Measurements from ENCODE around the gene CECR2. TPM values are rescaled to one million over a fixed set of nuclear protein-coding genes. Genes with fewer than 3 reads are reported as not detected.

The CECR2 gene
- total RNA-seq, 6 experiments from 2014 or later: not detected

- Mint-ChIP-seq H3K27ac (no peak overlapping the region), H3K4me1 (ENCODE audit: low read depth) (no peaks in the 10 kb centered on the region), H3K9me3 (no peaks in the 10 kb centered on the region), H3K36me3 (ENCODE audit: low read depth) (no peaks in the 10 kb centered on the region), H3K27me3 (ENCODE audit: insufficient read depth) (peaks cover 4% of the 10 kb centered on the region), H3K4me3 (no peak overlapping the region)
- TF ChIP-seq CTCF (IDR thresholded peaks at IDR 0.05): no peak
- DNase-seq: no peak
Observed at GRCh38 chr22:17435375-17435774, 66.1 kb downstream of the CECR2 start.

- Mint-ChIP-seq H3K4me1 (ENCODE audit: low read depth) (no peaks in the 10 kb centered on the region), H3K36me3 (ENCODE audit: low read depth) (no peaks in the 10 kb centered on the region), H3K4me3 (no peak overlapping the region), H3K27me3 (ENCODE audit: insufficient read depth) (peaks cover 4% of the 10 kb centered on the region), H3K27ac (no peak overlapping the region), H3K9me3 (no peaks in the 10 kb centered on the region)
- no peak for TF ChIP-seq CTCF (IDR thresholded peaks at IDR 0.05)
- DNase-seq: no peak
Observed at GRCh38 chr22:17436382-17436980, 67.2 kb downstream of the CECR2 start.

GRCh38 chr22:17436981-17437412 lies 67.7 kb downstream of the CECR2 start:
- Mint-ChIP-seq H3K4me1 (ENCODE audit: low read depth) (no peaks in the 10 kb centered on the region), H3K36me3 (ENCODE audit: low read depth) (no peaks in the 10 kb centered on the region), H3K27me3 (ENCODE audit: insufficient read depth) (peaks cover 4% of the 10 kb centered on the region), H3K4me3 (no peak overlapping the region), H3K9me3 (no peaks in the 10 kb centered on the region), H3K27ac (no peak overlapping the region)
- no peak for DNase-seq
- no peak for TF ChIP-seq CTCF (IDR thresholded peaks at IDR 0.05)

- no peak for DNase-seq
- Mint-ChIP-seq H3K4me1 (ENCODE audit: low read depth) (peaks cover 4% of the 10 kb centered on the region; the same call in 1 of the 2 replicates), H3K27ac (no peak overlapping the region), H3K4me3 (no peak overlapping the region), H3K36me3 (ENCODE audit: low read depth) (no peaks in the 10 kb centered on the region), H3K27me3 (ENCODE audit: insufficient read depth) (peaks cover 4% of the 10 kb centered on the region), H3K9me3 (no peaks in the 10 kb centered on the region)
- TF ChIP-seq CTCF (IDR thresholded peaks at IDR 0.05): no peak
Observed at GRCh38 chr22:17438026-17438425, 68.8 kb downstream of the CECR2 start.

- no peak for DNase-seq
- Mint-ChIP-seq H3K27me3 (ENCODE audit: insufficient read depth) (peaks cover 4% of the 10 kb centered on the region), H3K4me1 (ENCODE audit: low read depth) (peaks cover 11% of the 10 kb centered on the region; the same call in 1 of the 2 replicates), H3K27ac (no peak overlapping the region), H3K4me3 (no peak overlapping the region), H3K36me3 (ENCODE audit: low read depth) (no peaks in the 10 kb centered on the region), H3K9me3 (no peaks in the 10 kb centered on the region)
- no peak for TF ChIP-seq CTCF (IDR thresholded peaks at IDR 0.05)
Observed at GRCh38 chr22:17441326-17441725, 72.1 kb downstream of the CECR2 start.
